HG03457 (cell line): Measurements from ENCODE around the gene DNAJC25.
A peak's percentile ranks its signal among the peaks of the same experiment; 100 is the strongest.

ENCODE experiments used
- ATAC-seq: cut with Tn5 transposase; IDR thresholded peaks from one replicate; pipeline ENCODE4 v1.9.1; 2021; ENCODE audit warnings: moderate number of reproducible peaks; ENCODE audit not compliant: unreplicated experiment

The DNAJC25 gene

GRCh38 chr9:111627260-111627963 lies 3.7 kb upstream of the DNAJC25 start:
- ATAC-seq: no peak

- ATAC-seq: no peak
These were observed 2.7 kb upstream of the DNAJC25 start for GRCh38 chr9:111628411-111628810.

GRCh38 chr9:111630182-111630963 lies 761 bp upstream of the DNAJC25 start:
- ATAC-seq: peak; percentile 19

GRCh38 chr9:111630964-111631213 lies 245 bp upstream of the DNAJC25 start:
- no peak for ATAC-seq

GRCh38 chr9:111632060-111632459 lies 926 bp downstream of the DNAJC25 start:
- no peak for ATAC-seq

- ATAC-seq: no peak
These were observed 1.7 kb downstream of the DNAJC25 start for GRCh38 chr9:111632695-111633388.

GRCh38 chr9:111633389-111633736 lies 2.2 kb downstream of the DNAJC25 start:
- ATAC-seq: no peak

GRCh38 chr9:111634860-111635259 lies 3.7 kb downstream of the DNAJC25 start:
- no peak for ATAC-seq

GRCh38 chr9:111637421-111637950 lies 6.4 kb downstream of the DNAJC25 start:
- ATAC-seq: no peak

- ATAC-seq: no peak
These were observed 13.2 kb downstream of the DNAJC25 start for GRCh38 chr9:111644195-111644772.

- ATAC-seq: no peak
These were observed 14.7 kb downstream of the DNAJC25 start for GRCh38 chr9:111645806-111646205.

GRCh38 chr9:111646417-111646816 lies 15.3 kb downstream of the DNAJC25 start:
- no peak for ATAC-seq

- no peak for ATAC-seq
These were observed 16.9 kb downstream of the DNAJC25 start for GRCh38 chr9:111648066-111648465.

- no peak for ATAC-seq
These were observed 17.9 kb downstream of the DNAJC25 start for GRCh38 chr9:111649016-111649415.

- no peak for ATAC-seq
These were observed 25.9 kb downstream of the DNAJC25 start for GRCh38 chr9:111657051-111657450.

GRCh38 chr9:111658943-111659342 lies 27.8 kb downstream of the DNAJC25 start:
- ATAC-seq: no peak

- ATAC-seq: no peak
These were observed 28.6 kb downstream of the DNAJC25 start for GRCh38 chr9:111659691-111660090.

GRCh38 chr9:111661150-111661801 lies 30.1 kb downstream of the DNAJC25 start, which contains the start of gene GNG10:
GNG10 (plus strand) TSS chr9:111661605; CDS start chr9:111661635, 30 bp downstream.
- ATAC-seq: peak; percentile 84

GRCh38 chr9:111661802-111662521 lies 30.8 kb downstream of the DNAJC25 start:
- peak; percentile 21 for ATAC-seq

GRCh38 chr9:111662576-111663300 lies 31.6 kb downstream of the DNAJC25 start:
- no peak for ATAC-seq
